HG03521 (cell line): ENCODE results near the gene ADAMTS7.
"Not testable (repeated sequence)": the region's sequence is repeated elsewhere in the genome, so short reads cannot be mapped to it uniquely, and the experiment has no call there.

Experiments
- ATAC-seq: cut with Tn5 transposase; IDR thresholded peaks from one replicate; pipeline ENCODE4 v1.9.1; 2021; ENCODE audit warnings: mild to moderate bottlenecking, moderate library complexity; ENCODE audit not compliant: unreplicated experiment

The ADAMTS7 gene

GRCh38 chr15:78755900-78756591 lies 55.2 kb downstream of the ADAMTS7 start:
- not testable (repeated sequence) for ATAC-seq

- not testable (repeated sequence) for ATAC-seq
Measured at GRCh38 chr15:78754637-78755280, 56.5 kb downstream of the ADAMTS7 start.

- ATAC-seq, result not testable (repeated sequence)
Measured at GRCh38 chr15:78753751-78754535, 57.3 kb downstream of the ADAMTS7 start.

GRCh38 chr15:78753359-78753659 lies 58.0 kb downstream of the ADAMTS7 start:
- not testable (repeated sequence) for ATAC-seq

GRCh38 chr15:78752492-78753358 lies 58.5 kb downstream of the ADAMTS7 start:
- no peak for ATAC-seq

- ATAC-seq, result no peak
Measured at GRCh38 chr15:78751602-78751979, 59.7 kb downstream of the ADAMTS7 start.

- peak; percentile 91 for ATAC-seq
Measured at GRCh38 chr15:78750974-78751601, 60.2 kb downstream of the ADAMTS7 start.

- no peak for ATAC-seq
Measured at GRCh38 chr15:78750566-78750965, 60.7 kb downstream of the ADAMTS7 start.

GRCh38 chr15:78749831-78750230 lies 61.4 kb downstream of the ADAMTS7 start:
- no peak for ATAC-seq

- ATAC-seq, result not testable (repeated sequence)
Measured at GRCh38 chr15:78747877-78748276, 63.4 kb downstream of the ADAMTS7 start.

- not testable (repeated sequence) for ATAC-seq
Measured at GRCh38 chr15:78741674-78742073, 69.6 kb downstream of the ADAMTS7 start.

- no peak for ATAC-seq
Measured at GRCh38 chr15:78740904-78741274, 70.4 kb downstream of the ADAMTS7 start.

GRCh38 chr15:78739996-78740903 lies 71.0 kb downstream of the ADAMTS7 start:
- no peak for ATAC-seq

GRCh38 chr15:78739206-78739605 lies 72.1 kb downstream of the ADAMTS7 start:
- no peak for ATAC-seq

GRCh38 chr15:78737931-78738558 lies 73.2 kb downstream of the ADAMTS7 start:
- not testable (repeated sequence) for ATAC-seq

GRCh38 chr15:78737187-78737820 lies 74.0 kb downstream of the ADAMTS7 start:
- ATAC-seq, result no peak

- ATAC-seq, result not testable (repeated sequence)
Measured at GRCh38 chr15:78736286-78736685, 75.0 kb downstream of the ADAMTS7 start.

- no peak for ATAC-seq
Measured at GRCh38 chr15:78734451-78735064, 76.7 kb downstream of the ADAMTS7 start.
